GM19351 (cell line): ENCODE results near the gene DYNLRB1.

ENCODE experiments used
- ATAC-seq: cut with Tn5 transposase; IDR thresholded peaks from one replicate; pipeline ENCODE4 v1.9.1; 2021; ENCODE audit warnings: mild to moderate bottlenecking, moderate library complexity; ENCODE audit not compliant: unreplicated experiment

The DYNLRB1 gene

GRCh38 chr20:34575756-34576155 lies 59.5 kb downstream of the DYNLRB1 start:
- no peak for ATAC-seq

DNA sequence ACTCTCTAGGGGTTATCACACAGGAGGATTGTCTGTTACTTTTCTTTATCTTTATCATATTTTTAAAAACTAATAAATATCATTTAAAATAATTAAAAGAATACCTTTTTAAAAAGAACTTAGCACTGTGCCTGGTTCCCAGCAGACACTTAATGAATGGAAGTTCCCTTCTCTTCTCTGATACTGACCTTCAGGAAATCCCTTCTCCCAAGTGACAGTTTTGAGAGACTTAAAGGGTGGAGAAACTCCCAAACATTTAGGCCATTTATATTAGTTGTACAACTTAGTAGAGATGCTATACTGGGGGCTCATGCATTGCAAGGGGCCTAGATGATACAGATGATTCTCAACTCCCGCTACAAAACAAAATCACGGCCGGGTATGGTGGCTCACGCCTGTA lies 60.8 kb downstream of the DYNLRB1 start:
- no peak for ATAC-seq

GRCh38 chr20:34578025-34578424 lies 61.8 kb downstream of the DYNLRB1 start:
- no peak for ATAC-seq

DNA sequence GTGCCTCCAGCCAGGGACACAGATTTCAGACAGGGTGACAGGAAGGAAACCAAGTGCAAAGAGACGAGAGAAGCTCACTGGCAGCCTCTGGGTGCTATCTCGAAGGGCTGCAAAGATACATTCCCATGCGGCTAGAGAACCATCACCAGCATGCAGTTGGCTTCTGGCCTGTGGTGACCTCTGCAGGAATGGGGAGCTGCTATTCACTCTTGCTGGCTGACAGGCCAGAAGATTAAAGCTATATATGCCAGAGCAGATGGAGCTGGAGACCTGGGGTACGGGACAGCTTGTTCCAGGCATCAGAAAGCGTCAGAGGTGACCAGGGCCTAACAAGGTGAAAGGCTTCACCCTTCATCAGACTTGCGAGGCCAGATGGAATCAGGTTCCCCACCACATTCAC lies 62.3 kb downstream of the DYNLRB1 start:
- no peak for ATAC-seq

DNA sequence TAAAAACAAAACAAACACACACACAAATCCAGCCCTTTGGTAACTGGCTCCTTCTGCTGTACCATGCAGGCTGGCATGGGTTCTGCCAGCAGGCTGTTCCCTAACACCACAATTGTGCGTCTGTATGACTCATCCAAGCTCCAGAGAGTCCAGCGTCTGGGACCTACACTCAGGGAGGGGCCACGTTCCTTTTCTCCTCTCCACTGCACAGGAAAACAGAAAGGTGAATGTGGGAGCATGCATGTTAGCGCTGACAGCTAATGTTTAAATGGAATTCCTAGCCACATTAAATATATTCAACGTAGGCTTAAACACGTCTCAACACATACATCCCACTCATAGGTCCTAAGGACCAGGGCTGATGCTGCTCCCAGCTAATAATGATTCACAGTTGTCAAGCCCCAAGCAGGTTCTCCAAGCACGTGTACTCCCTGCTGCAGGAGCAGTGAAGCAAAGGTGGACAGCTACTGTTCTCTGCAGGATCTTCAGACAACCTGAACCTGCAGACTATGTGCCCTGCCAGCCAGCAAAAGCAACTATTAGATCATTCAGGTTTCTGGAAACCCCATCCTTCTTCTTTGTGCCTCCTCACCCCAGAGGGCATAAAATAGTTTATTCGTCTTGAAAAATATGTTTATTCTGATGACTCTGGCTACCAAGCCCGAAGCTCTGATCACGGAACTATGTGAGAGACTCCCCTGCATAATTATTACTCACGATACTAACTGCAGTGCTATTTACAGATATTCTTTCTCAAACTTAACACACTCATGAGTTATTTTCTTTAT lies 63.2 kb downstream of the DYNLRB1 start:
- ATAC-seq = no peak

- peak; percentile 80 for ATAC-seq
Observed at GRCh38 chr20:34579979-34580940, 64.0 kb downstream of the DYNLRB1 start.

DNA sequence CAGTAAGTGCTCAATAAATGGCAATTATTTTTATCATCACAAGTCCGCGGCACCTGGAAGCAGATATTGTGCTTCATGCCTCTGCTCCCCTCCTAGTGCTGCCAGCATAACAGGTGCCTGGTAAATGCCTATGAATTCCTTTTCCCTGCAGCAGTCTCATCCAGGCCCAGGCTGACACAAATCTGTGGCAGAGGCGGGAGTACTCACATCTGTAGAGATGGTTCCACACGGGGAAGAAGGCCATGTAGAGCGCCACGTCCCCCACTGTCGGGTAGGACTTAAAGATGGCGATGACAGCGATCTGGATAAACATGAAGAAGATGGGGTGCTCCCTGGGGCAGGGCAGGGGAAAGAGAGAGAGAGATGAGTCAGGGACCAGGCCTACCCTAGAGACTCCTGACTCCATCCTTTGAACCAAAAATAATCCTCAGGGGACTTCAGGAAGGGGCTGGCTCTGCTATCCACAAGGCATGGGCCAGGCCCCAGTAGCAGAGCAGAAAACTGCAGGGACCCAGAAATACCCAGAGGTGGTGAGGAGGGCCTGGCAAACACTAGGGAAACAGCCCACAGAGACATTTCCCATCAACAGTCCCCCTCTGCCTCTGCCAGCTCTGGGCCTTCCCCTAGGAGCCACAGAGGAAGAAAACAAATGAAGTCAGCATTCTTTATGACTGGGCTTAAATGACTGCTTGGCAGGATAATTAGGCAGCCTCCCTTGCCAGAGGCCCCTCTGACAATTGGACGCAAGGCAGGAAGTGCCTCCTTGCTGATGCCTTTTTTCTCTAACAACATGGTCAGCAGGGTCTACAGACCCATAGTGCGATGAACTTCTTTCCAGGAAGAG lies 65.3 kb downstream of the DYNLRB1 start:
- no peak for ATAC-seq

- ATAC-seq = no peak
Observed at GRCh38 chr20:34582221-34582620, 66.0 kb downstream of the DYNLRB1 start.

GRCh38 chr20:34582911-34583310 lies 66.7 kb downstream of the DYNLRB1 start:
- no peak for ATAC-seq

DNA sequence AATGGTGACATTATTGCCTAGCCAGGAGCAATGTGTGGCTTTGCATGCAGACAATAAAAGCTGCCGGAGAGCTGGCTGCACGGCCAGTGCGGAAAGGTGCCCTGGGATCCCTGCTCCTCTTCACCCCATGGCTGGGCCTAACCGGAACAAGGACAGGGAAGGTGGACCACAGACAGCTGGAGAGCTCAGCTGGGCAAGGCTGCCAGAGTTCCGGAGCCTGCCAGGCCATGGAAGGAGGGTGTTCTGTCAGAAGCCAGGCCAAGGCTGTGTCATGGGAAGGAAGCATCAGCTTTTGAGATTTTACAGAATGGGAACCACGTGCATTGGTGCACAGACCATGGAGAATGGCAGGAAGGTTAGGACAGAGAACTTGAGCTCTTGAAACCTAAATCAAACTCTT lies 67.3 kb downstream of the DYNLRB1 start:
- ATAC-seq = no peak

DNA sequence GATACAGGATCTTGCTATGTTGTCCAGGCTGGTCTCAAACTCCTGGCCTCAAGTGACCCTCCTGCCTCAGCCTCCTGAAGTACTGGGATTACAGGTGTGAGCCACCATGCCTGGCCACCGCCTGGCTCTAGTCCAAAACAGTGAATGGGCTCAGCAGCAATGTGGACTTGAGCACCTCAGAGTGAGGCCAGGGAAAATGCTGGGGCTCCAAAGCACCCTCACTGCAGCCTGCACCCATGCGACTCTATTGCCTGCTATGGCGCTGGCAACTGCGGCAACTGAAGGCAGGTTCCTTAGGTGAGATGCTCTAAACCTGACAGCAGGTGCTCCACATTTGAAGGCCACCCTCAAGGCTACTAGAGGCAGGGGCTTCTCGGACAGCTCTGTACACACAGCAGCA lies 68.8 kb downstream of the DYNLRB1 start:
- no peak for ATAC-seq

- ATAC-seq = no peak
Observed at GRCh38 chr20:34586488-34587163, 70.4 kb downstream of the DYNLRB1 start.
